ENCODE measurements around the gene LOXL3. TPM values are rescaled to one million over a fixed set of nuclear protein-coding genes. Genes with fewer than 3 reads are reported as not detected.

LOXL3 gene
- polyA plus RNA-seq, 4 donors, result 0.22 to 2.9 (median 1.3) TPM

GRCh38 chr2:74525717-74526648 is 27.8 kb downstream of the LOXL3 start, which contains the start of gene DQX1:
TSS of gene DQX1 (minus strand) at chr2:74526231. CDS start at chr2:74525729, 502 bp downstream.
- WGBS, 3 donors, result 36 to 71% (median 49%) methylated on average over 11 of the region's 11 CpGs
- H3K9me3 ChIP-seq (ENCODE audit: control insufficient read depth in 2 of 2, insufficient read depth in 1 of 2, low read depth in 1 of 2, low read length in 1 of 2), result peaks cover 0 to 6% of the 10 kb centered on the region in 2 donors
- H3K27me3 ChIP-seq (ENCODE audit: control insufficient read depth in 3 of 3, insufficient read depth in 3 of 3, low read length in 3 of 3), result no peaks in the 10 kb centered on the region
- H3K27ac ChIP-seq (ENCODE audit: low read depth in 1 of 3, low read length in 2 of 3), result peak within 1 kb of the TSS; percentile 8 to 73 (median 57)
- H3K36me3 ChIP-seq (ENCODE audit: control insufficient read depth in 3 of 3, insufficient read depth in 2 of 3, low read depth in 1 of 3, low read length in 3 of 3), result peaks cover 3 to 39% (median 12%) of the 10 kb centered on the region in 3 donors
- no peak for FAIRE-seq
- H3K4me3 ChIP-seq (ENCODE audit: low read depth in 1 of 3, low read length in 3 of 3), result peak within 1 kb of the TSS in 2 of 3 donors; percentile 28 to 31
- DNase-seq, result peak; percentile 85 to 99
- H3K4me1 ChIP-seq (ENCODE audit: control insufficient read depth in 3 of 3, insufficient read depth in 2 of 3, low read depth in 1 of 3, low read length in 2 of 3), result peaks cover 0 to 23% (median 5%) of the 10 kb centered on the region in 3 donors

GRCh38 chr2:74524955-74525716 is 28.6 kb downstream of the LOXL3 start:
- peak overlapping the region in 2 of 3 donors; percentile 28 to 31 for H3K4me3 ChIP-seq (ENCODE audit: low read depth in 1 of 3, low read length in 3 of 3)
- FAIRE-seq (no peak), DNase-seq (no peak)
- peaks cover 3 to 39% (median 12%) of the 10 kb centered on the region in 3 donors for H3K36me3 ChIP-seq (ENCODE audit: control insufficient read depth in 3 of 3, insufficient read depth in 2 of 3, low read depth in 1 of 3, low read length in 3 of 3)
- peaks cover 0 to 7% (median 0%) of the 10 kb centered on the region in 3 donors for H3K27me3 ChIP-seq (ENCODE audit: control insufficient read depth in 3 of 3, insufficient read depth in 3 of 3, low read length in 3 of 3)
- peaks cover 0 to 18% (median 5%) of the 10 kb centered on the region in 3 donors for H3K4me1 ChIP-seq (ENCODE audit: control insufficient read depth in 3 of 3, insufficient read depth in 2 of 3, low read depth in 1 of 3, low read length in 2 of 3)
- WGBS, 3 donors, result 92 to 95% (median 93%) methylated on average over 10 of the region's 10 CpGs
- peaks cover 0 to 6% of the 10 kb centered on the region in 2 donors for H3K9me3 ChIP-seq (ENCODE audit: control insufficient read depth in 2 of 2, insufficient read depth in 1 of 2, low read depth in 1 of 2, low read length in 1 of 2)
- peak overlapping the region in 2 of 3 donors; percentile 57 to 73 for H3K27ac ChIP-seq (ENCODE audit: low read depth in 1 of 3, low read length in 2 of 3)

GRCh38 chr2:74524005-74524404 is 29.7 kb downstream of the LOXL3 start:
- peaks cover 0 to 16% (median 0%) of the 10 kb centered on the region in 3 donors for H3K27me3 ChIP-seq (ENCODE audit: control insufficient read depth in 3 of 3, insufficient read depth in 3 of 3, low read length in 3 of 3)
- peaks cover 3 to 43% (median 14%) of the 10 kb centered on the region in 3 donors for H3K36me3 ChIP-seq (ENCODE audit: control insufficient read depth in 3 of 3, insufficient read depth in 2 of 3, low read depth in 1 of 3, low read length in 3 of 3)
- H3K9me3 ChIP-seq (ENCODE audit: control insufficient read depth in 2 of 2, insufficient read depth in 1 of 2, low read depth in 1 of 2, low read length in 1 of 2), result peaks cover 0 to 6% of the 10 kb centered on the region in 2 donors
- no peak for FAIRE-seq
- no peak overlapping the region for H3K4me3 ChIP-seq (ENCODE audit: low read depth in 1 of 3, low read length in 3 of 3)
- H3K27ac ChIP-seq (ENCODE audit: low read depth in 1 of 3, low read length in 2 of 3), result no peak overlapping the region
- no peak for DNase-seq
- 88 to 94% (median 91%) methylated on average over 9 of the region's 9 CpGs for WGBS, 3 donors
- peaks cover 0 to 18% (median 5%) of the 10 kb centered on the region in 3 donors for H3K4me1 ChIP-seq (ENCODE audit: control insufficient read depth in 3 of 3, insufficient read depth in 2 of 3, low read depth in 1 of 3, low read length in 2 of 3)

GRCh38 chr2:74522516-74522915 is 31.2 kb downstream of the LOXL3 start:
- H3K36me3 ChIP-seq (ENCODE audit: control insufficient read depth in 3 of 3, insufficient read depth in 2 of 3, low read depth in 1 of 3, low read length in 3 of 3), result peaks cover 0 to 31% (median 15%) of the 10 kb centered on the region in 3 donors
- WGBS, 3 donors, result 82 to 89% (median 85%) methylated on average over 3 of the region's 3 CpGs
- H3K27me3 ChIP-seq (ENCODE audit: control insufficient read depth in 3 of 3, insufficient read depth in 3 of 3, low read length in 3 of 3), result peaks cover 0 to 30% (median 7%) of the 10 kb centered on the region in 3 donors
- H3K27ac ChIP-seq (ENCODE audit: low read depth in 1 of 3, low read length in 2 of 3), result no peak overlapping the region
- H3K4me1 ChIP-seq (ENCODE audit: control insufficient read depth in 3 of 3, insufficient read depth in 2 of 3, low read depth in 1 of 3, low read length in 2 of 3), result peaks cover 0 to 10% (median 0%) of the 10 kb centered on the region in 3 donors
- DNase-seq, result no peak
- H3K4me3 ChIP-seq (ENCODE audit: low read depth in 1 of 3, low read length in 3 of 3), result no peak overlapping the region
- no peak for FAIRE-seq
- H3K9me3 ChIP-seq (ENCODE audit: control insufficient read depth in 2 of 2, insufficient read depth in 1 of 2, low read depth in 1 of 2, low read length in 1 of 2), result peaks cover 0 to 6% of the 10 kb centered on the region in 2 donors

- peaks cover 0 to 8% of the 10 kb centered on the region in 2 donors for H3K9me3 ChIP-seq (ENCODE audit: control insufficient read depth in 2 of 2, insufficient read depth in 1 of 2, low read depth in 1 of 2, low read length in 1 of 2)
- H3K27me3 ChIP-seq (ENCODE audit: control insufficient read depth in 3 of 3, insufficient read depth in 3 of 3, low read length in 3 of 3), result peaks cover 9 to 87% (median 42%) of the 10 kb centered on the region in 3 donors
- H3K4me1 ChIP-seq (ENCODE audit: control insufficient read depth in 3 of 3, insufficient read depth in 2 of 3, low read depth in 1 of 3, low read length in 2 of 3), result peaks cover 0 to 13% (median 9%) of the 10 kb centered on the region in 3 donors
- no peak for FAIRE-seq
- H3K4me3 ChIP-seq (ENCODE audit: low read depth in 1 of 3, low read length in 3 of 3), result peak overlapping the region in 1 of 3 donors; percentile 35
- H3K36me3 ChIP-seq (ENCODE audit: control insufficient read depth in 3 of 3, insufficient read depth in 2 of 3, low read depth in 1 of 3, low read length in 3 of 3), result peaks cover 0 to 7% (median 6%) of the 10 kb centered on the region in 3 donors
- no peak overlapping the region for H3K27ac ChIP-seq (ENCODE audit: low read depth in 1 of 3, low read length in 2 of 3)
- DNase-seq, result no peak
- WGBS, 3 donors, result 77 to 84% (median 82%) methylated on average over 13 of the region's 13 CpGs
Measured at GRCh38 chr2:74516650-74517049, 37.1 kb downstream of the LOXL3 start.

- peak; percentile 65 to 78 for DNase-seq
- peaks cover 9 to 93% (median 47%) of the 10 kb centered on the region in 3 donors for H3K27me3 ChIP-seq (ENCODE audit: control insufficient read depth in 3 of 3, insufficient read depth in 3 of 3, low read length in 3 of 3)
- peaks cover 0 to 13% (median 9%) of the 10 kb centered on the region in 3 donors for H3K4me1 ChIP-seq (ENCODE audit: control insufficient read depth in 3 of 3, insufficient read depth in 2 of 3, low read depth in 1 of 3, low read length in 2 of 3)
- H3K36me3 ChIP-seq (ENCODE audit: control insufficient read depth in 3 of 3, insufficient read depth in 2 of 3, low read depth in 1 of 3, low read length in 3 of 3), result peaks cover 0 to 7% (median 6%) of the 10 kb centered on the region in 3 donors
- peaks cover 0 to 8% of the 10 kb centered on the region in 2 donors for H3K9me3 ChIP-seq (ENCODE audit: control insufficient read depth in 2 of 2, insufficient read depth in 1 of 2, low read depth in 1 of 2, low read length in 1 of 2)
- 4 to 9% (median 9%) methylated on average over 51 to 72 of the region's 72 CpGs for whole genome bisulfite sequencing, 3 donors
- FAIRE-seq, result no peak
- H3K4me3 ChIP-seq (ENCODE audit: low read depth in 1 of 3, low read length in 3 of 3), result peak overlapping the region in 2 of 3 donors; percentile 35
- H3K27ac ChIP-seq (ENCODE audit: low read depth in 1 of 3, low read length in 2 of 3), result no peak overlapping the region
Measured at GRCh38 chr2:74515981-74516633, 37.6 kb downstream of the LOXL3 start.

- H3K27me3 ChIP-seq (ENCODE audit: control insufficient read depth in 3 of 3, insufficient read depth in 3 of 3, low read length in 3 of 3), result peaks cover 9 to 95% (median 49%) of the 10 kb centered on the region in 3 donors
- DNase-seq (peak; percentile 27 to 68), FAIRE-seq (no peak)
- H3K27ac ChIP-seq (ENCODE audit: low read depth in 1 of 3, low read length in 2 of 3), result no peak overlapping the region
- peak overlapping the region in 2 of 3 donors; percentile 35 for H3K4me3 ChIP-seq (ENCODE audit: low read depth in 1 of 3, low read length in 3 of 3)
- 3 to 6% (median 4%) methylated on average over 52 to 60 of the region's 60 CpGs for WGBS, 3 donors
- H3K4me1 ChIP-seq (ENCODE audit: control insufficient read depth in 3 of 3, insufficient read depth in 2 of 3, low read depth in 1 of 3, low read length in 2 of 3), result peaks cover 0 to 13% (median 9%) of the 10 kb centered on the region in 3 donors
- peaks cover 0 to 7% (median 6%) of the 10 kb centered on the region in 3 donors for H3K36me3 ChIP-seq (ENCODE audit: control insufficient read depth in 3 of 3, insufficient read depth in 2 of 3, low read depth in 1 of 3, low read length in 3 of 3)
- peaks cover 0 to 8% of the 10 kb centered on the region in 2 donors for H3K9me3 ChIP-seq (ENCODE audit: control insufficient read depth in 2 of 2, insufficient read depth in 1 of 2, low read depth in 1 of 2, low read length in 1 of 2)
Measured at GRCh38 chr2:74515271-74515980, 38.3 kb downstream of the LOXL3 start.
